Peyer's patch (tissue), 4 donors: ENCODE measurements around the gene WWOX. TPM values are rescaled to one million over a fixed set of nuclear protein-coding genes. Genes with fewer than 3 reads are reported as not detected.

Experiments
- DNase-seq, 3 donors: peaks; one replicate each; pipeline ENCODE4 v3.0.0-alpha.2; 2017 to 2019
- H3K27ac ChIP-seq, 4 donors: fragments of 200-600 bp; sonication (generic); one replicate each; pipeline ENCODE4 v1.5.1; 2016 to 2019
- H3K27me3 ChIP-seq, 2 donors: fragments of 200-600 bp; sonication (generic); one replicate each; pipeline ENCODE4 v1.5.1; 2019
- H3K36me3 ChIP-seq, 3 donors: fragments of 200-600 bp; sonication (generic); one replicate each; pipeline ENCODE4 v1.5.1; 2016 to 2019
- H3K4me1 ChIP-seq, 4 donors: fragments of 200-600 bp; sonication (generic); one replicate each; pipeline ENCODE4 v1.5.1; 2016 to 2019
- H3K4me3 ChIP-seq, 4 donors: fragments of 200-600 bp; sonication (generic); 1 replicate in 3 of 4; 2 replicates in 1 of 4; pipeline ENCODE4 v1.5.1; 2016 to 2019; ENCODE audit warnings: mild to moderate bottlenecking in 1 of 4
- H3K9me3 ChIP-seq, 4 donors: fragments of 200-600 bp; sonication (generic); one replicate each; pipeline ENCODE4 v1.5.1; 2016 to 2019; ENCODE audit warnings: mild to moderate bottlenecking in 1 of 4
- POLR2A ChIP-seq, 2 donors: fragments of 450-650 bp; IDR thresholded peaks; one replicate each; pipeline ENCODE4 v1.5.1; 2017; ENCODE audit warnings: antibody characterized with exemption in 2 of 2, mild to moderate bottlenecking in 2 of 2, moderate library complexity in 2 of 2
- total RNA-seq, 4 donors: library from RNA; depleted of rRNA; stranded (reverse); fragments of >200 nt; gene quantifications; one replicate each; pipeline ENCODE4 v1.1.0, GENCODE V29; 2016
- TF ChIP-seq, protein P1 (sequence below), 6 experiments: fragments of 450-650 bp in 4 of 6; fragments of 200-600 bp in 2 of 6; sonication (generic) in 1 of 6; IDR thresholded peaks; one replicate each; pipeline ENCODE4 v1.5.1; 2017 to 2019; ENCODE audit warnings: antibody characterized with exemption in 6 of 6, mild to moderate bottlenecking in 3 of 6, moderate library complexity in 1 of 6

WWOX gene
- total RNA-seq, 4 donors from 2014 or later = 17.3 to 197 (median 57.5) TPM

DNA sequence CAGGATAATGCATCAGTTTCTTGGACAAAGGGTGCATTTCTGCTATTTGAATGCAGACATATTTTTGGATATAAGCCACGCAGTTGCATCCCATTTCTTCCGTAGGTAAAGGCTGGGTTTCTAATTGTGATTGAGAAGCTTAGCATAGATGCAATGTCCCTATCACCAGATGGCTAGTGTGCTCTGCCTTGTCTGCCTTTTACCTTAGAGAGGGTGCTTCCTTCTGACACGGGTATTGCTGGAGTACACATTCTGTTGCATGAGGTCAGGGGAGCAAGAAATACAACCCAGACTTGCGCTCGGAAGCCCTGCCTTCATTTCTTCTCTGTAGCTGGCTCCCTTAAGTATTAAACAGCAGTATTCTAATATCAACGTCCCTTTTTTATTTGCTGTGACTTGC is 337.4 kb downstream of the WWOX start:
- no peak overlapping the region for H3K27ac ChIP-seq
- H3K4me1 ChIP-seq = no peaks in the 10 kb centered on the region
- DNase-seq = no peak
- no peaks in the 10 kb centered on the region for H3K9me3 ChIP-seq
- H3K27me3 ChIP-seq = no peaks in the 10 kb centered on the region
- H3K36me3 ChIP-seq = no peaks in the 10 kb centered on the region
- TF ChIP-seq, protein P1, sequence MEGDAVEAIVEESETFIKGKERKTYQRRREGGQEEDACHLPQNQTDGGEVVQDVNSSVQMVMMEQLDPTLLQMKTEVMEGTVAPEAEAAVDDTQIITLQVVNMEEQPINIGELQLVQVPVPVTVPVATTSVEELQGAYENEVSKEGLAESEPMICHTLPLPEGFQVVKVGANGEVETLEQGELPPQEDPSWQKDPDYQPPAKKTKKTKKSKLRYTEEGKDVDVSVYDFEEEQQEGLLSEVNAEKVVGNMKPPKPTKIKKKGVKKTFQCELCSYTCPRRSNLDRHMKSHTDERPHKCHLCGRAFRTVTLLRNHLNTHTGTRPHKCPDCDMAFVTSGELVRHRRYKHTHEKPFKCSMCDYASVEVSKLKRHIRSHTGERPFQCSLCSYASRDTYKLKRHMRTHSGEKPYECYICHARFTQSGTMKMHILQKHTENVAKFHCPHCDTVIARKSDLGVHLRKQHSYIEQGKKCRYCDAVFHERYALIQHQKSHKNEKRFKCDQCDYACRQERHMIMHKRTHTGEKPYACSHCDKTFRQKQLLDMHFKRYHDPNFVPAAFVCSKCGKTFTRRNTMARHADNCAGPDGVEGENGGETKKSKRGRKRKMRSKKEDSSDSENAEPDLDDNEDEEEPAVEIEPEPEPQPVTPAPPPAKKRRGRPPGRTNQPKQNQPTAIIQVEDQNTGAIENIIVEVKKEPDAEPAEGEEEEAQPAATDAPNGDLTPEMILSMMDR (IDR thresholded peaks at IDR 0.05) = no peak
- no peak for TF ChIP-seq POLR2A (IDR thresholded peaks at IDR 0.05)
- no peak overlapping the region for H3K4me3 ChIP-seq

DNA sequence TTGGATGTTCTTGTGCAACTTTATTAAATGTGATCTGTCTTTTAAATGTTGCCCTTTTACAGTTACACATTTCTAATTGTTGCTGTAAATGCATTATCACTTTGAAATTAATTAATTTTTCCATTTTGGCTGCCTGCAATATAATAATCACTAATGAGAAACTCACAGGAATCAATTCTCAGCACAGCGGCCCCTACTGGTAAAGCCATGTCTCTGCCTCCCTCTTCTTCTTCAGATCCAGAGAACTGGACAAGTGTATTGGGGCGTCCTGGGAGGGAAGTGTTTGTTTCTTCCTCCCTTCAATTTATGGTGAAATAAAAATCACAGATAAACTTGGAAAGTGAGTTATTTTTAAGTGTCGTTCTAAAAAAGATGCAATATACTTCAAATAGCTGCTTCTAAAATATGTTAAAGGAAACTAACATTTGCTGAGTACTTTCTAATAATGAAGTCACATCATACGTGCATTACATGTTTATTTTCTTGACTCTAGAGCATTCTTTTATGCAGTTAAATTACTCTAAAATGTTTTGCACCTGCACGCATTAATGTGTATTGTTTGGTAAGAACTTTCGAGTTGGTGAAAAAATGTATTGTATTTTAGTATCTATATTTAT is 338.0 kb downstream of the WWOX start:
- no peaks in the 10 kb centered on the region for H3K36me3 ChIP-seq
- no peak overlapping the region for H3K27ac ChIP-seq
- DNase-seq = peak in 1 of 3 donors; percentile 59
- no peak overlapping the region for H3K4me3 ChIP-seq
- TF ChIP-seq, protein P1 (IDR thresholded peaks at IDR 0.05) = peak; percentile 45 to 82 (median 64)
- TF ChIP-seq POLR2A (IDR thresholded peaks at IDR 0.05) = no peak
- H3K9me3 ChIP-seq = no peaks in the 10 kb centered on the region
- H3K4me1 ChIP-seq = no peaks in the 10 kb centered on the region
- H3K27me3 ChIP-seq = no peaks in the 10 kb centered on the region

DNA sequence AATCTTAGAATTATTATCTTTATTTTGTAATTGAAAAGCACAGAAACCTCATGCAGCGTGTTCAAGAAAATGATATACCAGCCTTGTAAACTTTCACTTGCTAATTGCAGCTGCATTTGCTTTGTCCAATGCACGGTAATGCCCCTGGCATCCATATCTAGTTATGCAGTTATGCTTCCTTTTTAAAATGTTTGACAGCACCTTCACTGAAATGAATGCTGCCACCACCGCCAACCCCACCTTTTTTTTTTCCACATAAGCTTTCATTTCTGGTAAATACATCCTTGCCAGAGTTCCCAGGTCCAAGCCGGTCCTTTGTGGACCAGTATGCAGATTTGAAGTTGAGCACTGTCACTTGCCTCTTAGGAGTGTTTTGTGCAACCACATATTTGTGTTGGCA is 338.8 kb downstream of the WWOX start:
- no peak for DNase-seq
- no peak overlapping the region for H3K27ac ChIP-seq
- H3K27me3 ChIP-seq = no peaks in the 10 kb centered on the region
- H3K4me3 ChIP-seq = no peak overlapping the region
- no peak for TF ChIP-seq POLR2A (IDR thresholded peaks at IDR 0.05)
- TF ChIP-seq, protein P1 (IDR thresholded peaks at IDR 0.05) = no peak
- no peaks in the 10 kb centered on the region for H3K36me3 ChIP-seq
- H3K4me1 ChIP-seq = no peaks in the 10 kb centered on the region
- H3K9me3 ChIP-seq = no peaks in the 10 kb centered on the region

DNA sequence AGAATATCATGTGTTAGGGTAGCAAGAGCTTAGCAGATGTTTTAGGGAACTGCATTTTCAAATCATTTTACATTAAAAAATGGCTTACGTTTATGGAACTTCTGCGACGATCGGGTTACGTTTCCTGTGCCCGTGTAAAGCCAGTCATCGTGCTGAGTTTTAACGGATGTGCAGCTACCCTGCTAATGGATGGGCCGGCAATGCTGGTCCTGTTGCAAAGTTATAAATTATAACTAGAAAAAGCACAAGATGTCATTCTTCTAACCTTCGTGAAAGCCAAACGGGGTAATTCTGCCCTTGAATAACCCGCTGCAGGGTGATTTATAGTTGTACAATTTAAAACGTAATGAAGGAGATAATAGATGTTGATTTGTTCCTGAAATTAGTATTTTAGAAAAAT is 339.2 kb downstream of the WWOX start:
- Histone ChIP-seq H3K9me3 (no peaks in the 10 kb centered on the region), H3K36me3 (no peaks in the 10 kb centered on the region), H3K4me3 (no peak overlapping the region), H3K27me3 (no peaks in the 10 kb centered on the region), H3K4me1 (no peaks in the 10 kb centered on the region), H3K27ac (no peak overlapping the region)
- DNase-seq = no peak
- TF ChIP-seq, protein P1 (IDR thresholded peaks at IDR 0.05) = no peak
- no peak for TF ChIP-seq POLR2A (IDR thresholded peaks at IDR 0.05)

DNA sequence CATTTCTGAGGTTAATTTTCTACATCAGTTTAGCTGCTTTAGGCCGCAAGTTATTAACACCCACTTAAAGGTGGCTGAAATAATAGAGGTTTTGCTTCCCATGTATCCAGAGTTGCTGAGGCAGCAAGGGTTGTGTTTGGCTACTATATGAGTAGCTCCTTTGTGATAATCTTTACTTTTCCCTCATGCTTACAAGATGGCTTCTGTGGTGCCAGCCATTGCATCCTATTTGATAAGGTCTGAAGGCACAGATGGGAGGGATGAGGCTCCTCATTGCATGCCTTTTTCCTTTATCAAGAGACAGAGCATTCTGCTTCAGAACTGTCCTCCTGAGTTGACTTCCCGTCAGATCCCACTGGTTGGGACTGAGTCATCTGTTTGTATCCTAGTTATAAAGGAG is 340.2 kb downstream of the WWOX start:
- Histone ChIP-seq H3K9me3 (no peaks in the 10 kb centered on the region), H3K27me3 (no peaks in the 10 kb centered on the region), H3K27ac (no peak overlapping the region), H3K36me3 (no peaks in the 10 kb centered on the region), H3K4me1 (no peaks in the 10 kb centered on the region), H3K4me3 (no peak overlapping the region)
- no peak for DNase-seq
- TF ChIP-seq POLR2A (IDR thresholded peaks at IDR 0.05) = no peak
- TF ChIP-seq, protein P1 (IDR thresholded peaks at IDR 0.05) = no peak

DNA sequence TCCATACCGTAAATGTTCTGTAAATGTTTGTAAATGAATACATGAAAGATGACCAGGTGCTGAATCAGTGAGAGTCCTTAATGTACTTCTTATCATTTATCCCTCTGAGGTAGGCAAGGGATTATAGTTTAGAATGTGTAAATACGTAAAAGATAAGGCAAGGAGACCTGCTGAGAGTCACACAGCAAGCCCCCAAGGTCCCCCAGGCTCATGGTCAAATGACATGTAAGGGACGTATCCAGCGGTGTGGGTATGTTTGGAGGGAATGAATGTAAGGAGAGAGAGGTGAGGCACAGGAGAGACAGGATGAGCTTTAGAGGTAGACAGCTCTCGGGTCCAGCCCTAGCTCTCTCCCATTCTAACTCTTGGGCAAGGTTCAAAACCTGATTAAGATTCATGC is 341.8 kb downstream of the WWOX start:
- DNase-seq = no peak
- H3K9me3 ChIP-seq = no peaks in the 10 kb centered on the region
- no peak overlapping the region for H3K27ac ChIP-seq
- no peak overlapping the region for H3K4me3 ChIP-seq
- H3K36me3 ChIP-seq = no peaks in the 10 kb centered on the region
- H3K4me1 ChIP-seq = no peaks in the 10 kb centered on the region
- TF ChIP-seq, protein P1 (IDR thresholded peaks at IDR 0.05) = no peak
- no peak for TF ChIP-seq POLR2A (IDR thresholded peaks at IDR 0.05)
- H3K27me3 ChIP-seq = no peaks in the 10 kb centered on the region
